Medulla oblongata (tissue), 1 donor: ENCODE data around the gene ITGB5.
"Not testable (repeated sequence)": the region's sequence is repeated elsewhere in the genome, so short reads cannot be mapped to it uniquely, and the experiment has no call there.

Experiments
- DNase-seq: peaks from one replicate; pipeline ENCODE4 v3.0.0-alpha.2; 2015; ENCODE audit errors: extremely low spot score

ITGB5 gene

GRCh38 chr3:124788254-124788745 is 98.9 kb downstream of the ITGB5 start:
- DNase-seq, result no peak

GRCh38 chr3:124787476-124788195 is 99.5 kb downstream of the ITGB5 start:
- peak; percentile 66 for DNase-seq

GRCh38 chr3:124786511-124787241 is 100.5 kb downstream of the ITGB5 start:
- DNase-seq, result peak; percentile 60

GRCh38 chr3:124785973-124786372 is 101.2 kb downstream of the ITGB5 start:
- DNase-seq, result no peak

GRCh38 chr3:124784686-124785382 is 102.3 kb downstream of the ITGB5 start:
- peak; percentile 63 for DNase-seq

GRCh38 chr3:124783696-124784095 is 103.5 kb downstream of the ITGB5 start:
- peak; percentile 70 for DNase-seq

- DNase-seq, result not testable (repeated sequence)
Observed at GRCh38 chr3:124782377-124782712, 104.8 kb downstream of the ITGB5 start.

- no peak for DNase-seq
Observed at GRCh38 chr3:124781476-124782376, 105.4 kb downstream of the ITGB5 start.

- DNase-seq, result peak; percentile 95
Observed at GRCh38 chr3:124780761-124781475, 106.2 kb downstream of the ITGB5 start.

GRCh38 chr3:124780356-124780755 is 106.8 kb downstream of the ITGB5 start:
- DNase-seq, result peak; percentile 75

GRCh38 chr3:124779751-124780191 is 107.4 kb downstream of the ITGB5 start:
- no peak for DNase-seq

- no peak for DNase-seq
Observed at GRCh38 chr3:124779116-124779515, 108.0 kb downstream of the ITGB5 start.

GRCh38 chr3:124777762-124778470 is 109.2 kb downstream of the ITGB5 start:
- DNase-seq, result no peak

GRCh38 chr3:124776856-124777255 is 110.3 kb downstream of the ITGB5 start:
- DNase-seq, result no peak

- no peak for DNase-seq
Observed at GRCh38 chr3:124775877-124776276, 111.3 kb downstream of the ITGB5 start.

- no peak for DNase-seq
Observed at GRCh38 chr3:124774841-124775402, 112.2 kb downstream of the ITGB5 start.

GRCh38 chr3:124774327-124774718 is 112.8 kb downstream of the ITGB5 start:
- no peak for DNase-seq

- DNase-seq, result no peak
Observed at GRCh38 chr3:124773351-124774326, 113.5 kb downstream of the ITGB5 start.
